NT2/D1 (cell line): ENCODE results near the gene KIAA1210.
"Not testable (repeated sequence)": the region's sequence is repeated elsewhere in the genome, so short reads cannot be mapped to it uniquely, and the experiment has no call there.

Source experiments
- DNase-seq: peaks from one replicate; pipeline ENCODE4 v3.0.0-alpha.2; 2011; ENCODE audit warnings: low read depth, low spot score
- H3K27me3 ChIP-seq: 2 replicates; pipeline ENCODE4 v1.6.0; 2011; ENCODE audit warnings: mild to moderate bottlenecking; ENCODE audit not compliant: insufficient read length, insufficient read depth
- H3K36me3 ChIP-seq: 2 replicates; pipeline ENCODE4 v1.6.1; 2011; ENCODE audit warnings: mild to moderate bottlenecking, low read length, mixed read lengths; ENCODE audit not compliant: insufficient read depth, insufficient read length
- H3K4me1 ChIP-seq: 2 replicates; pipeline ENCODE4 v1.5.1; 2011; ENCODE audit not compliant: insufficient read depth, insufficient read length
- H3K4me3 ChIP-seq: 2 replicates; pipeline ENCODE4 v1.5.1; 2011; ENCODE audit warnings: low read depth; ENCODE audit not compliant: insufficient read length
- H3K9ac ChIP-seq: 2 replicates; pipeline ENCODE4 v1.6.0; 2011; ENCODE audit warnings: low read depth; ENCODE audit not compliant: insufficient read length
- H3K9me3 ChIP-seq: 2 replicates; pipeline ENCODE4 v1.5.1; 2011; ENCODE audit warnings: mild to moderate bottlenecking, low read length; ENCODE audit not compliant: insufficient read depth
- SUZ12 ChIP-seq: IDR thresholded peaks from 2 replicates; pipeline ENCODE4 v1.6.1; 2011; ENCODE audit not compliant: insufficient read length, insufficient read depth; ENCODE audit errors: extremely low read depth
- YY1 ChIP-seq: IDR thresholded peaks from 2 replicates; pipeline ENCODE4 v1.6.1; 2011; ENCODE audit not compliant: insufficient read length, insufficient read depth
- ZNF274 ChIP-seq: IDR thresholded peaks from 2 replicates; pipeline ENCODE4 v1.6.1; 2011; ENCODE audit warnings: mild to moderate bottlenecking, low read depth, low read length

The KIAA1210 gene

DNA sequence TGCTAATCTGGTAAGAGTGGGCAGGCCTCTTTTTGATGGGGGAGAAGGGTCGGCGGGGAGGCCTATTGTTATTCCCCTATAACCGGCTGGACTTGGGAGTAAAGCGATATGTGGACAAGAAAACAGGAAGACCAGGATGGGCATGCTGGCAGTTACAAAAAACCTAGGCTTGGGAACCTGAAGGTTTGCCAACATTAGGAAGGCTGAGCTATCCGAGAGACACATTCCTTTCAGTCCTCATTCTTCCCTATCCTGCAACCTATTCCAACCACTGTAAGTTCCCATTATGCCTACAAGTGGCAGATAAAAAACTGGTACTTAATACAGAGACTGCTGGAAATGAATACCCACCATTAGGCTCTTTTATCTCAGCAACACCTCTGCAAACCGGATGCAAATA, 87.2 kb downstream of the KIAA1210 start:
- Histone ChIP-seq H3K27me3 (no peaks in the 10 kb centered on the region), H3K9ac (no peak overlapping the region), H3K9me3 (no peaks in the 10 kb centered on the region), H3K36me3 (no peaks in the 10 kb centered on the region), H3K4me1 (no peaks in the 10 kb centered on the region), H3K4me3 (no peak overlapping the region)
- TF ChIP-seq SUZ12: no peak
- no peak for TF ChIP-seq YY1
- TF ChIP-seq ZNF274: no peak
- DNase-seq: no peak

DNA sequence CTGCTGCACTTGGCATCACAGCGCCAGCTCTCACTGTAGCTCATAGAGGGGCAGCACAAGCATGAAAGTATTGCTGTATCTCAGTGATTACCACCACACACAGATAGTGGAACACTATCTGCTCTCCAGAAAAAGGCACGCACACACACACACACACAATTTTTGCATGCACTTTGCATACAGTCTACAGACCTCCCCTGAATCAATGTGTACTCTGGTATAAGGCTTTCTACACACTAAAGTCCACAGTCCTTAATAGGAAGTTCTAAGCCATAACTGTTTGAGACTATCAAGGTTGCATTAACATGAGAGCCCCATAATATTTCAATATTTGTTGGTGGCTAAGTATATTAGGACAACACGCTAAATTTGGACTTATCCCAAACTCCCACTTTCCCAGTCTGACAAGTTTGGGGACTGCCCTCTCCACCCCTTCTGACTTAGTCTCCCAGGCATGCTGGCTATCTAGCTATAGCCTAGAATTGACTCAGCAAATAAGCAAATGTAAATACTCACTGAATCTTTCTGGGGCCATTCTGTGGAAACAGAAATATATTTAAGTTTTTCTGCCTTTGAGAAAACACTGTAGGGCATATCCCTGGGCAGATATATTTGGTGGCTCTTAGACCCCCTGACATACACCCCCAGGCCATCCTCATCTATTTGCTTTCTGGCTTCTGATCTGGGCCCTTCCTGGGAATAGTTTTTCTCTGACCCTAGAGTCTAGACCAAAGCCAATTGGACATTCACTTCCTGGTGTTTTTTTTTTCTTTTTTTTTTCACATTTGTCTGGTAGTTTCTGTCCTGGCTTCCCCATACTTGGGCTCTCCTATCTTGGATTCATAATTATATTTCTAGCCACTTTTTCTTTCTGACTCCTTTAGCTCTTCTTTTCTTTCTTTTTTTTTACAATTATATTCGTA, 91.2 kb downstream of the KIAA1210 start:
- no peak for TF ChIP-seq ZNF274
- TF ChIP-seq YY1: no peak
- no peak for TF ChIP-seq SUZ12
- Histone ChIP-seq H3K36me3 (no peaks in the 10 kb centered on the region), H3K9me3 (peaks cover 17% of the 10 kb centered on the region; the same call in 1 of the 2 replicates), H3K9ac (no peak overlapping the region), H3K4me3 (no peak overlapping the region), H3K4me1 (no peaks in the 10 kb centered on the region), H3K27me3 (no peaks in the 10 kb centered on the region)
- DNase-seq: no peak

DNA sequence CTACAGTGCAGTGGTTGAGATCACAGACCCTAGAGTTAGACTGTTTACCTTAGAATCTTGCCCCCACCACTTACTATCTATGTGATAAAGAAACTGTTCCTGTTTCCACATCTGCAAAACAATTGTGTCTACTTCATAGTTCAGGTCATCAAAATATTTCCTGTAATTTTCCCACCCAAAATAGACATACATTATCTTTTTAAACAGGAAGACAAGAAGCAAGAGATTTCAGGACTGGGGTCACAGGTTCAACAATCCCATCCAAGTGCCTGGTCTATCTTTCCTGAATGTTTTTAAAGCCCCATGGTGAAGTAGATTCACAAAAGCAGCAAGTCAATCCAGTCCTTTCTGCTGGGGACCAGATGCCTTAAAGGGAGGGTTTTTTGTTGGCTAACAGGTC, 96.6 kb downstream of the KIAA1210 start:
- TF ChIP-seq SUZ12: no peak
- no peak for TF ChIP-seq ZNF274
- no peak for TF ChIP-seq YY1
- H3K27me3 ChIP-seq: no peaks in the 10 kb centered on the region
- H3K9me3 ChIP-seq: peaks cover 21% of the 10 kb centered on the region; the same call in 1 of the 2 replicates
- no peaks in the 10 kb centered on the region for H3K36me3 ChIP-seq
- H3K4me1 ChIP-seq: no peaks in the 10 kb centered on the region
- DNase-seq: no peak
- no peak overlapping the region for H3K9ac ChIP-seq
- no peak overlapping the region for H3K4me3 ChIP-seq

DNA sequence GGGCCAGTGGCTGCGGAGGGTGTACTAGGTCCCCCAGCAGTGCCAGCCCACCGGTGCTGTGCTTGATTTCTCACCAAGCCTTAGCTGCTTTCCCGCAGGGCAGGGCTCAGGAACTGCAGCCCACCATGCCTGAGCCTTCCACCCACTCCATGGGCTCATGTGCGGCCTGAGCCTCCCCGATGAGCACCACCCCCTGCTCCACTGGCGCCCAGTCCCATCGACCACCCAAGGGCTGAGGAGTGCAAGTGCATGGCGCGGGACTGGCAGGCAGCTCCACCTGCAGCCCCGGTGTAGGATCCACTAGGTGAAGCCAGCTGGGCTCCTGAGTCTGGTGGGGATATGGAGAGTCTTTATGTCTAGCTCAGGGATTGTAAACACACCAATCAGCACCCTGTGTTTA, 98.0 kb downstream of the KIAA1210 start:
- not testable (repeated sequence) for H3K4me1 ChIP-seq, DNase-seq

DNA sequence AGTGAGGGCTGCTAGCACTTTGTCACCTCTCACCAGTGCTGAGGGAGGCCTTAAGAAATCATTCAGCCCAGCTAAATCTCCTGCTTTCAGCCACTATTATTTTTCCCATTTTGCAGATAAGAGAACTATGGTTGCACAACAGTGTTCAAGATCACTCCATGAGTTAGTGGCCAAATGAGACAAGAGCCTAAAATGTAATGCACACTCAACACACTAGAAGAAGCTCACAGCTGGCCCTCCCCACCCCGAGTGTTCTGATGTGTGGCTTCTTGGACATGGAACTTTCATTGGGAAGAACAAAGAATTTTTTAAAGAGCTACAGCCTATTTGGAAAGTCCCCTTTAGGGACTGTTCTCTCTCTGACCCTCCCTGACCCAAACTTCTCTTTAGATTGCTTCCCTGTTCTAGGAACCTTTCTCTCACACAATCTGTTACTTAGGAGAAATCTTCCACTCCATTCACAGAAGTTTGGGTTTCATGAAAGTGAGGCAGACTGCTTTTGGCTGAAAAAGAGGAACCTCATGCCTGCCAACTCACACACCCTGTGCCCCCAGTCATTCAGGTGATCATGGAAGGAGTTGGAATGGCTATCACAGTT, 98.8 kb downstream of the KIAA1210 start:
- DNase-seq: no peak
- no peaks in the 10 kb centered on the region for H3K27me3 ChIP-seq
- peaks cover 11% of the 10 kb centered on the region; the same call in 1 of the 2 replicates for H3K9me3 ChIP-seq

More for the DNA sequence above, 98.0 kb downstream of the KIAA1210 start:
- not testable (repeated sequence) for H3K27me3 ChIP-seq, H3K36me3 ChIP-seq, H3K9ac ChIP-seq, H3K4me3 ChIP-seq
- peaks cover 19% of the 10 kb centered on the region; the same call in 1 of the 2 replicates for H3K9me3 ChIP-seq

More for the DNA sequence above, 98.8 kb downstream of the KIAA1210 start:
- TF ChIP-seq ZNF274 (no peak), YY1 (no peak), SUZ12 (no peak)
- Histone ChIP-seq H3K4me1 (no peaks in the 10 kb centered on the region), H3K36me3 (no peaks in the 10 kb centered on the region), H3K9ac (no peak overlapping the region), H3K4me3 (no peak overlapping the region)
